HG03521 (cell line): Measurements from ENCODE around the gene CARD6.
"Not testable (repeated sequence)": the region's sequence is repeated elsewhere in the genome, so short reads cannot be mapped to it uniquely, and the experiment has no call there.

Experiments used
- ATAC-seq: cut with Tn5 transposase; IDR thresholded peaks from one replicate; pipeline ENCODE4 v1.9.1; 2021; ENCODE audit warnings: mild to moderate bottlenecking, moderate library complexity; ENCODE audit not compliant: unreplicated experiment

CARD6 gene

DNA sequence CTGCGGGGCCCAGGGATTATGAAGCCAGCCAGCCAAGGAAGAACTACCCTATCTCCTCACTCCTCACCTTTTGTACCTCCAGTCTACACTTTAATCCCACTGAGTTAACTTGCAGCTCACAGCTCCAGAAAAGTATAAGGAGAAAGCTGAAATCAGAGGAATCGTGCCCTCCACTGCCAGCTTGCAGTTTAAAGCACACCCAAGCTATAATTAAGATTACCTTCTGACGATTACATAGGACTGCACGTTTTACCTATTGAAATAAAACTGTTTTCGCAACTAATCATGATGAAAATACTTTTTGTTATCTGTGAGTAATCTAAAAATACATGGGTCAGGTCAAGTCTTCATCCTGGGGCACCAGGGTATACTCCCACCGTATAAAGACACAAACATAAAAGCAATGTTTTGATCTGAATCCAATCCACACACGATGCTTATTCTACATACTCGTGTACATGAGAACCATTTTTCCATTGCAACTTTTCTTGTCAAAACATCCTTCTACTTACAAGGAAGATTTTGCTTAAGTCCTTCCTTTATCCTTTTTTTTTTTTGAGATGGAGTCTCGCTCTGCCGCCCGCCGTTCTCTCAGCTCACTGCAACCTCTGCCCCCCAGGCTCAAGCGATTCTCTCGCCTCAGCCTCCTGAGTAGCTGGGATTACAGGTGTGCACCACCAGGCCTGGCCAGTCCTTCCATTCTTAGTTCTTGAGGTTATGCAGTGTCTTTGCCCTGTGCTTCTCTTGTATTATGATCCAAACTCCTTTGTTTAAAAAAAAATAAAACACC lies 13.8 kb upstream of the CARD6 start:
- no peak for ATAC-seq

- no peak for ATAC-seq
Observed at GRCh38 chr5:40828021-40828631, 13.0 kb upstream of the CARD6 start.

DNA sequence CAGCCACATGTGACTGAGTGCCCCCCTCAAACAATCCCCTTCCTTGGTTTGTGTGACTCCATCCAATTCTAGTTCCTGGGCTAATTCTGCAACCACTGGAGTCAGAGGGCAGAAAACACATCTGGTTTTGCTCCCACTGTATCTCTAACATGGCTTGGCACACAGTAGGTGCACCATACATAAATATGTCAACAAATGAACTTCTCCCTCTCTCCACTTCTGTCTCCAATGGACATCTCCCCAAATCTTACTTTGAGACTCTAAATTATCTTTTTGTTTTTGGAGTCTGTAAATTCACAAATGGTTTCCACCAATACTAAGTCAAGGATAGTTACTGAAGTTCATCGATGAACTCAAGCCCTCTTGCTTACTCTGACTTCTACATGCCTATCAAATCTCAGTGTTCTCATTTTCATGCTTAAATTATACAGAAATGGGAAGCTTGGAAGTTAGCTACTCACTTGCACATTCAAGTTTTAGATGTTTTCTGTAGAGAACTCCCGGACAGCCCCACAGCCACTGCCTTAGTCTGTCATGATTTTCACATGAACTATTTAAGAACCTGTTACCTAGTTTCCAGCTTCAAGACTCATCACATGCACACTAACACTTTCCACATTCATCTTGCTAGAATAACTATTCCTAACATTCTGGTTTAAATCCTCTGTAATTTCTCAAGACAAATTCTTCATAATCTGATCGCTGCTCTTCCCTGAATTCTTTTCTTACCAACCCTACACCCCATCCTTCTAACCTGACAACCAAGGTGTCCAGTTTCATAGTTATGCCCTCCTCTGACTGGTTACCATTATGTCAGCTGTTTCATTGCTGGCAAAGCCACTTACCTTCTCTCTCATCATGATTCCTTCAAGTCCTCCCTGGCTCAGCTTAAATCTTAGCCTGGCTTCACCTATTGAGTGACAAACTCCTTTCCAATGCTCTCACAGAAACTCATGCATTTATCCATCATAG lies 12.2 kb upstream of the CARD6 start:
- no peak for ATAC-seq

GRCh38 chr5:40829748-40830533 lies 11.2 kb upstream of the CARD6 start:
- ATAC-seq: no peak

DNA sequence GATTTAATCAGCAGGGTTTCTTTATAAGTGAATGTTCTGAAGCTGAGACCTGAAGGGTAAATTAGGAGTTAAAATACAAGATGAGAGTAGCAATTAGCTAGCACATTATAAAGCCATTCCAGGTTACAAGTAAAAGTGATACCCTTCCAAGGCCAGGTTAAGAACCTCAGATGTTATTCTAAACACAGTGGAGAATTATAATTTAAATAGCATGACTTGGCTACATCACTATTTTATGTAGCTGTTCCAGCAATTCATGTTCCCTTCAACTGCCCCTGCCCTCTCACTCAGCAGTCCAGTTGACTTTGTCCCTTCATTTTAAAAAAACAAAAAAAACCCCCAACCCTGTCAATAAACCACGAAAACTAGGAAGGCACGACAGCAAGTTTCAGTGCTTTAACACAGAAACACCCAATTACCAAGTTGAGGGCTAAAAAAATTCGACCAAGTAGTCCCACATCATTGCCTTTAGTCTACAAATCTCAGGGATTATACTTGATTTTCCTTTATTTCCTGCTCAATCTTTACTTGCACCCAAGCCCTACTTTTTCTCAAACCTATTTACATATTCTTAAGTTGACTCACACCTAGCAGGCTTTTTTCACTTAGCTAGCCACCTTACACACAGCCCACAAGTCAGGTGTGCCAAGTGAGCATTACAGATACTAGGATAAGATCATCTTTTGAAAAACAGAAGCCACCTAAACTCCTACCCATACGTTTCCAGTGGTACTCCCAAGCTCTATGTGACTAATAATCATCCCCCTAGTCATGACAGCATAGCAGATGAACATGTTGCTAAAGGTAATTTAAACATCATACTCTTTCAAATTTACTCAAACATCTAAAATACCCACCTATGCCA lies 9.6 kb upstream of the CARD6 start:
- ATAC-seq: no peak

- no peak for ATAC-seq
Observed at GRCh38 chr5:40832345-40832744, 8.8 kb upstream of the CARD6 start.

- no peak for ATAC-seq
Observed at GRCh38 chr5:40833712-40834229, 7.4 kb upstream of the CARD6 start.

DNA sequence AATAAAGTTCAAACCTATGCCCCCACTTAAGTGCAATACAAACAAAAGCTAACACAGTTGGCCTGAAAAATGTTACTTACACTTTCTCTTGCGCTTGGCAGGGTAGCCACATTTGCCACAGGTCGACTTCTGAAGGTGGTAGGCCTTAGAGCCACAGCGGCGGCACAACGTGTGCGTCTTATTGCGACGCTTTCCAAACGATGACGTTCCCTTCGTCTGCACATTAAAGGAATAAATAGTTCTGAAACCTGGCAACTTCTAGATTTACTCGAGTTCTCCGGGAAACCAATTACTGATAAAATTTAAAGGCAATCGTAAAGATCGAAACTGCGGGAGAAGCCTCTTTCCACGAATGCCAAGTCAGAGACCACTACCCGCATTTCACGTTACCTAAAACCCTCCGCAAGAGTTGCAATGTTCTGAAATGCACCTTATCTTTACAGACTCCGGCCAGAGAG lies 6.7 kb upstream of the CARD6 start:
- no peak for ATAC-seq

GRCh38 chr5:40834849-40835787 lies 6.0 kb upstream of the CARD6 start, which contains the start of gene RPL37:
Gene RPL37 (minus strand): TSS chr5:40835222. CDS start chr5:40835185, 37 bp downstream.
- ATAC-seq: peak; percentile 99

DNA sequence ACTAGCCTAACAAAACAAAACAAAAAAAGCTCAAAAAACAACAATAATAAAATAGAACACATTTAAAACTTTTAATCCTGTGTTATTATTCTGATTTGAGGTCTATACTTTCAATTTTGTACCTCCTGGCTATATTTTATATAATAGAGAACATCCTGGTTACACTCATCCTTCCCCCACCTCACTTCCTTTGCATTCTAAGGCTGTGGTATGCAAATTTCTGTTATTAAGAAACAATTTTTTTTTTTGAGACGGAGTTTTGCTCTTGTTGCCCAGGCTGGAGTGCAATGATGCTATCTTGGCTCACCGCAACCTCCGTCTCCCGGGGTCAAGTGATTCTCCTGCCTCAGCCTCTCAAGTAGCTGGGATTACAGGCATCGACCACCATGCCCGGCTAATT lies 3.1 kb upstream of the CARD6 start:
- ATAC-seq: no peak

DNA sequence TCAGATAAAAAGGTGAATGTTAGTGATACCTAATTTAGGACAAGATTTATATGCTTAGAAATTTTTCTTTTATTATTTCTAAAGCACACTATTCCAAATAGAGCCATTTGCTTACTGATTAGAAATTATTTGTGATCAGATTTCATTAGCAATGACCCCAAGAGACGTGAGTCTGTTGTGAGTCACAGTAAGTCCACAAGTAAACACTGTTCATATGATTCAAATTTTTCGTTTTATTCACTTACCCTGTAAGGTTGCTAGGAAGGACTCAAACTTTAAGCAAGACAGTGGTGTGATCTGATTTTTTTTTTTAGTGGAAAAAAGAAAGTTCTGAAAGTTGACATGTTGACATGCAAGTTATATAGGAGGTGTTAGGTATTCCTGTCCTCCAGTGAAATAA lies 1.2 kb downstream of the CARD6 start:
- no peak for ATAC-seq

DNA sequence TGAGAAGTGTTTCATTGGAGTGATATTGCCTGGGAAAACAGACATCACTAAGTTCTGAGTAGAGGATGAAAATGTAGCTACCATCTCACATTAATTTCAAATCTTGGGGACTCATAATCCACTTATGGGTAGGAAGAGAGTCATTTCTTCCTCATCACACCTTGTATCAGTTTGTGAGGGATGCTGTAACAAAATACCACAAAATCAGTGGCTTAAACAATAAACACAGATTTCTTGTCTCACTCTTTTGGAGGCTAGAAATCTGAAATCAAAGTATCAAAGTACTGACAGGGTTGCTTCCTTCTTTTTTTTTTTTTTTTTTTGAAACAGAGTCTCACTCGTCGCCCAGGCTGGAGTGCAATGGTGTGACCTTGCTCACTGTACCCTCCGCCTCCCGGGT lies 3.4 kb downstream of the CARD6 start:
- ATAC-seq: no peak

DNA sequence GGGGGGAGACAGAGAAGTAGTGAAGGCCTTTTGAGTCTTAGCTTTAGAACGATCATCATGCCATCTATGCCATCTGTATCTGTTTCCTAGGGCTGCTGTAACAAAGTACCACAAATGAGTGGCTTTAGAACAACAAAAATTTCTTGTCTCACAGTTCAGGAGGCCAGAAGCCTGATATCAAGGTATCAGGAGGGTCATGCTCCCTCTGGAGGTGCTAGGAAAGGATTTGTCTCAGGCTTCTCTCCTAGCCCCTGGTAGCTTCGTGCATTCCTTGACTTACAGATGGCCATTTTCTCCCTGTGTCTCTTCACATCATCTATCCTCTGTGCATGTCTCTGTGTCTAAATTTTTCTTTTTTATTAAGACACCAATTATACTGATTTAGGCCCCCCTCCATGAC lies 5.2 kb downstream of the CARD6 start:
- no peak for ATAC-seq

GRCh38 chr5:40847525-40847924 lies 6.4 kb downstream of the CARD6 start:
- no peak for ATAC-seq

DNA sequence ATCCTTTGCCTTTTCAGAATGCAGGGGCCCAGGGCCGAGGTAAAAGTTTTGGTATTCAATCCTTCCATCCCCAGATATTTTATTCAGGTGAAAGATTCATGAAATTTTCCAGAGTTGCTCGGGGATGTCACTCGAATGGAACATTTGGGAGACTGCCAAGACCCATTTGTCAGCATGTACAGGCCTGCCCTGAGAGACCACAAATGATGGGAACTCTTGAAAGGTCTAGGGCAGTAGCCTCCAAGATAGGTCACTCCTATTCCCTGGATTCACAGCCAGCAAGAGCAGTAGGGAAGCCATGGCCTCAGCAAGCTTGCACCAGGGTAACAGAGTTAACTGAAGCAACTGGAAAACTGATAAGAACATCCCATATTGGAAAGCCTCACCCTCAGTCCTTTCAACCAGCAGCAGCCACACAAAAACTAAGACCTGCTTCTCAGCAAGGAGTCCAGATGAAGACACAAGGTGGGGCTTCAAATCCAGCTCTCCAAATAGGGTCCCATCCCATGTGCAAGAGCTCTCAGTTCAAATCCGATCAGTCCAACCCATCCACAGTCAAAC lies 12.5 kb downstream of the CARD6 start:
- no peak for ATAC-seq

- no peak for ATAC-seq
Observed at GRCh38 chr5:40860711-40861110, 19.5 kb downstream of the CARD6 start.

- ATAC-seq: not testable (repeated sequence)
Observed at GRCh38 chr5:40865004-40865403, 23.8 kb downstream of the CARD6 start.

DNA sequence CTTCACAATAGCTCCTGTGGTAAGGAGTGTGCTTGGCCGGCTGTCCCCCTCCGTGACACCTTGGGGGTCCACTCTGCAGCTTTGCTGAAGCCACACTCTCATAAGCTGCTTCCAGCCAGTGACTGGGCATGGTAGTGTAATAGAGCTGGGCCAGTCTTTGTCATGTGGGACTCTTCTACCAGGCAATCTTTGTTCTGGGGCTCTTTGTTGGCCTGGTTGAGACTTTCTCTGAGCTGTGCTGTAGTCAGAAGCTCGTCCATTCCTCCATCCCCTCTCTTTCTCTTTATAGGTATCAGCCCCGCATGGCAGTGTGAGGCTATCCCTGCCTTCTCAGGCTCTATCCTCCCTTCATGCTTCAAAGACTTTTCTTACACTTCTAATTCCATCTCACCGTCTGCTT lies 25.7 kb downstream of the CARD6 start:
- no peak for ATAC-seq
